ENCODE measurements around the gene MORC3. TPM values are rescaled to one million over a fixed set of nuclear protein-coding genes. Genes with fewer than 3 reads are reported as not detected.

MORC3 gene
- total RNA-seq, 1 experiment from 2014 or later: 18.7 TPM

DNA sequence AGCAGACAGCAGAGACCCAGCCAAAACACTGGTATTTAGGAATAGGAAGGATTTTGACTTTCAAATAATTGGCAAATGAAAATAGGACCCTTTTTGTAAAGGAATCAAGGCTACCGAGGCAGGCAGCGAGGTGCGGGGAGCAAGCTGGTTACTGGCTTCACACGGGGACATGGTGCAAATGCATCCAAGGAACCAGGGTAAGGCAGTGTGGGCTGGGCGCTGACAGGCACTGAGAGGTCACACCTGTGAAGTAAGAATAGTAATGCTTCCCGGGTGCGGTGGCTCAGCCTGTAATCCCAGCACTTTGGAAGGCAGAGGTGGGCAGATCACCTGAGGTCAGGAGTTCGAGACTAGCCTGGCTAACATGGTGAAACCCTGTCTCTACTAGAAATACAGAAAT lies 80.7 kb downstream of the MORC3 start:
- H3K56ac ChIP-seq (ENCODE audit: insufficient read length, low read depth, low read length): no peak overlapping the region
- no peak overlapping the region for H3K18ac ChIP-seq (ENCODE audit: insufficient read length, low read depth, low read length)
- no peak overlapping the region for H2BK120ac ChIP-seq (ENCODE audit: low read depth, low read length, poor library complexity, severe bottlenecking)
- H4K20me1 ChIP-seq (ENCODE audit: control insufficient read depth, insufficient read depth, insufficient read length): no peaks in the 10 kb centered on the region
- no peak overlapping the region for H4K91ac ChIP-seq (ENCODE audit: insufficient read length, low read depth, low read length)
- no peak overlapping the region for H3K27ac ChIP-seq (ENCODE audit: insufficient read length, low read depth, low read length)
- H3K14ac ChIP-seq (ENCODE audit: insufficient read depth, low read length): no peak overlapping the region
- no peaks in the 10 kb centered on the region for H3K27me3 ChIP-seq (ENCODE audit: insufficient read depth, low read length)
- Mint-ChIP-seq H3K4me1 (no peaks in the 10 kb centered on the region), H3K9me3 (no peaks in the 10 kb centered on the region; a peak in 1 of 5 replicates), H3K4me3 (no peak overlapping the region), H3K27me3 (ENCODE audit: low read depth) (no peaks in the 10 kb centered on the region), H3K36me3 (ENCODE audit: insufficient read depth in 1 of 3, low read depth in 3 of 3) (peaks cover 23 to 65% (median 57%) of the 10 kb centered on the region in 3 experiments), H3K27ac (peak overlapping the region in 1 of 3 experiments; percentile 79; a peak in 2 of 7 replicates)
- H2AK5ac ChIP-seq (ENCODE audit: insufficient read length, low read length): no peak overlapping the region
- no peak overlapping the region for H2BK20ac ChIP-seq (ENCODE audit: low read depth, low read length, poor library complexity, severe bottlenecking)
- TF ChIP-seq, protein P1, sequence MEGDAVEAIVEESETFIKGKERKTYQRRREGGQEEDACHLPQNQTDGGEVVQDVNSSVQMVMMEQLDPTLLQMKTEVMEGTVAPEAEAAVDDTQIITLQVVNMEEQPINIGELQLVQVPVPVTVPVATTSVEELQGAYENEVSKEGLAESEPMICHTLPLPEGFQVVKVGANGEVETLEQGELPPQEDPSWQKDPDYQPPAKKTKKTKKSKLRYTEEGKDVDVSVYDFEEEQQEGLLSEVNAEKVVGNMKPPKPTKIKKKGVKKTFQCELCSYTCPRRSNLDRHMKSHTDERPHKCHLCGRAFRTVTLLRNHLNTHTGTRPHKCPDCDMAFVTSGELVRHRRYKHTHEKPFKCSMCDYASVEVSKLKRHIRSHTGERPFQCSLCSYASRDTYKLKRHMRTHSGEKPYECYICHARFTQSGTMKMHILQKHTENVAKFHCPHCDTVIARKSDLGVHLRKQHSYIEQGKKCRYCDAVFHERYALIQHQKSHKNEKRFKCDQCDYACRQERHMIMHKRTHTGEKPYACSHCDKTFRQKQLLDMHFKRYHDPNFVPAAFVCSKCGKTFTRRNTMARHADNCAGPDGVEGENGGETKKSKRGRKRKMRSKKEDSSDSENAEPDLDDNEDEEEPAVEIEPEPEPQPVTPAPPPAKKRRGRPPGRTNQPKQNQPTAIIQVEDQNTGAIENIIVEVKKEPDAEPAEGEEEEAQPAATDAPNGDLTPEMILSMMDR (conservative IDR thresholded peaks at IDR 0.05): no peak
- no peak overlapping the region for H4K8ac ChIP-seq (replicated peaks; ENCODE audit: insufficient read length, low read depth, low read length)
- H3K4ac ChIP-seq (ENCODE audit: low read depth, low read length): no peak overlapping the region
- no peak overlapping the region for H3K23ac ChIP-seq (ENCODE audit: insufficient read length, low read depth, low read length)
- H3K9me3 ChIP-seq (ENCODE audit: control insufficient read depth, low read depth, low read length): no peaks in the 10 kb centered on the region
- no peak for DNase-seq
- H3K23me2 ChIP-seq (ENCODE audit: insufficient read length, low read depth, low read length, poor library complexity, severe bottlenecking): no peaks in the 10 kb centered on the region
- H2BK5ac ChIP-seq (ENCODE audit: insufficient read length, low read length): no peak overlapping the region
- H3T11ph ChIP-seq (ENCODE audit: low read length): no peak overlapping the region
- H2BK12ac ChIP-seq (ENCODE audit: insufficient read length, low read depth, low read length): no peak overlapping the region
- H3K4me1 ChIP-seq (ENCODE audit: insufficient read depth, low read length): no peaks in the 10 kb centered on the region
- WGBS (ENCODE audit: extremely low coverage, insufficient read length, low lambda C conversion rate): no CpG with 5 or more reads among the region's 8 CpGs
- no peaks in the 10 kb centered on the region for H3K79me2 ChIP-seq (ENCODE audit: insufficient read depth, low read length)
- H2AFZ ChIP-seq (ENCODE audit: low read length): no peak overlapping the region
- no peak overlapping the region for H3K9ac ChIP-seq (ENCODE audit: extremely low read depth, insufficient read length, low read length)
- no peak overlapping the region for H3K4me2 ChIP-seq (ENCODE audit: insufficient read depth, insufficient read length, low read length)
- H4K5ac ChIP-seq (ENCODE audit: insufficient read length, low read depth, low read length): no peak overlapping the region
- no peaks in the 10 kb centered on the region for H3K79me1 ChIP-seq (ENCODE audit: insufficient read depth, low read depth, low read length, poor library complexity, severe bottlenecking)
- H2BK15ac ChIP-seq (ENCODE audit: low read depth, low read length): no peak overlapping the region
